Vagina (tissue), 2 donors: Measurements from ENCODE around the gene FOSL1. TPM values are rescaled to one million over a fixed set of nuclear protein-coding genes. Genes with fewer than 3 reads are reported as not detected.
"Not testable (repeated sequence)": the region's sequence is repeated elsewhere in the genome, so short reads cannot be mapped to it uniquely, and the experiment has no call there.

Source experiments
- DNase-seq, 2 donors: peaks; one replicate each; pipeline ENCODE4 v3.0.0-alpha.2; 2017; ENCODE audit errors: extremely low spot score in 2 of 2
- H3K27ac ChIP-seq: fragments of 200-600 bp; sonication (generic); one replicate; pipeline ENCODE4 v1.5.1; 2019
- H3K27me3 ChIP-seq: fragments of 200-600 bp; sonication (generic); one replicate; pipeline ENCODE4 v1.5.1; 2019
- H3K36me3 ChIP-seq, 2 donors: fragments of 200-600 bp; sonication (generic); one replicate each; pipeline ENCODE4 v1.5.1; 2017 to 2019
- H3K4me1 ChIP-seq: fragments of 200-600 bp; sonication (generic); one replicate; pipeline ENCODE4 v1.5.1; 2019
- H3K4me3 ChIP-seq, 2 donors: fragments of 200-600 bp; sonication (generic); 1 replicate in 1 of 2; 2 replicates in 1 of 2; pipeline ENCODE4 v1.5.1; 2016 to 2019
- H3K9me3 ChIP-seq: fragments of 200-600 bp; sonication (generic); one replicate; pipeline ENCODE4 v1.5.1; 2019
- CTCF ChIP-seq, 3 experiments: fragments of 450-650 bp in 2 of 3; fragments of 200-600 bp in 1 of 3; sonication (generic) in 1 of 3; IDR thresholded peaks; one replicate each; pipeline ENCODE4 v1.5.1; 2017 to 2019; ENCODE audit warnings: antibody characterized with exemption in 3 of 3, mild to moderate bottlenecking in 2 of 3, moderate library complexity in 2 of 3
- POLR2A ChIP-seq, 2 donors: fragments of 450-650 bp; IDR thresholded peaks; one replicate each; pipeline ENCODE4 v1.6.1; 2017; ENCODE audit warnings: antibody characterized with exemption in 2 of 2, mild to moderate bottlenecking in 2 of 2, moderate library complexity in 2 of 2
- POLR2AphosphoS5 ChIP-seq, 2 donors: sonication (generic); formaldehyde crosslinking; IDR thresholded peaks; one replicate each; pipeline ENCODE4 v1.9.0; 2017; ENCODE audit warnings: antibody characterized with exemption in 2 of 2, mild to moderate bottlenecking in 2 of 2, low read depth in 1 of 2; ENCODE audit not compliant: insufficient read depth in 1 of 2
- intact Hi-C: fragments of 100-400 bp; cut with DNase I; formaldehyde crosslinking; loops from one replicate; pipeline ENCODE4 v1.15.1; 2023
- total RNA-seq: library from RNA; depleted of rRNA; stranded (reverse); fragments of >200 nt; gene quantifications from one replicate; pipeline ENCODE4 v1.2.3, GENCODE V29; 2016

The FOSL1 gene
- total RNA-seq, 1 donor from 2014 or later, result 20.9 TPM

- no peak overlapping the region for H3K27ac ChIP-seq
- DNase-seq, result no peak
- intact Hi-C loops, result loop anchor here (10.0 kb wide), 1 partner anchor 1835 kb away; no protein-coding TSS in a partner anchor
Observed at GRCh38 chr11:65849366-65849765, 50.8 kb downstream of the FOSL1 start.

GRCh38 chr11:65848693-65849092, 51.5 kb downstream of the FOSL1 start:
- not testable (repeated sequence) for H3K4me1 ChIP-seq, H3K27me3 ChIP-seq, DNase-seq, H3K27ac ChIP-seq, H3K4me3 ChIP-seq, H3K9me3 ChIP-seq
- intact Hi-C loops, result loop anchor here (10.0 kb wide), 1 partner anchor 1834 kb away; no protein-coding TSS in a partner anchor
- H3K36me3 ChIP-seq, result peaks cover 0 to 23% of the 10 kb centered on the region in 2 donors

More at GRCh38 chr11:65849366-65849765, 50.8 kb downstream of the FOSL1 start:
- Histone ChIP-seq H3K4me3 (no peak overlapping the region), H3K27me3 (no peaks in the 10 kb centered on the region), H3K9me3 (no peaks in the 10 kb centered on the region), H3K4me1 (no peaks in the 10 kb centered on the region), H3K36me3 (peaks cover 0 to 30% of the 10 kb centered on the region in 2 donors)
- TF ChIP-seq POLR2AphosphoS5 (IDR thresholded peaks at IDR 0.05; ENCODE audit: insufficient read depth in 1 of 2, low read depth in 1 of 2), result no peak
- TF ChIP-seq CTCF (IDR thresholded peaks at IDR 0.05), result no peak

GRCh38 chr11:65847746-65848145, 52.4 kb downstream of the FOSL1 start:
- Histone ChIP-seq H3K4me1 (no peaks in the 10 kb centered on the region), H3K36me3 (peaks cover 0 to 14% of the 10 kb centered on the region in 2 donors), H3K4me3 (no peak overlapping the region), H3K27me3 (no peaks in the 10 kb centered on the region), H3K9me3 (no peaks in the 10 kb centered on the region), H3K27ac (no peak overlapping the region)
- intact Hi-C loops, result loop anchor here (10.0 kb wide), 1 partner anchor 1833 kb away; no protein-coding TSS in a partner anchor
- TF ChIP-seq CTCF (IDR thresholded peaks at IDR 0.05) (no peak), POLR2AphosphoS5 (IDR thresholded peaks at IDR 0.05; ENCODE audit: insufficient read depth in 1 of 2, low read depth in 1 of 2) (no peak), POLR2A (IDR thresholded peaks at IDR 0.05) (no peak)
- DNase-seq, result no peak

GRCh38 chr11:65844231-65844872, 55.8 kb downstream of the FOSL1 start:
- DNase-seq, result no peak
- H3K27me3 ChIP-seq, result no peaks in the 10 kb centered on the region
- intact Hi-C loops, result loop anchor here (10.0 kb wide), 1 partner anchor 1830 kb away; no protein-coding TSS in a partner anchor

GRCh38 chr11:65843811-65844210, 56.4 kb downstream of the FOSL1 start:
- intact Hi-C loops, result loop anchor here (10.0 kb wide), 1 partner anchor 1829 kb away; no protein-coding TSS in a partner anchor
- no peak for DNase-seq
- H3K27ac ChIP-seq, result no peak overlapping the region
- no peaks in the 10 kb centered on the region for H3K27me3 ChIP-seq
- TF ChIP-seq CTCF (IDR thresholded peaks at IDR 0.05) (no peak), POLR2A (IDR thresholded peaks at IDR 0.05) (no peak), POLR2AphosphoS5 (IDR thresholded peaks at IDR 0.05; ENCODE audit: insufficient read depth in 1 of 2, low read depth in 1 of 2) (no peak)
- H3K4me1 ChIP-seq, result no peaks in the 10 kb centered on the region
- H3K36me3 ChIP-seq, result no peaks in the 10 kb centered on the region
- H3K4me3 ChIP-seq, result no peak overlapping the region
- H3K9me3 ChIP-seq, result no peaks in the 10 kb centered on the region

More at GRCh38 chr11:65844231-65844872, 55.8 kb downstream of the FOSL1 start:
- H3K9me3 ChIP-seq, result no peaks in the 10 kb centered on the region
- TF ChIP-seq POLR2A (IDR thresholded peaks at IDR 0.05), result no peak
- no peak for TF ChIP-seq CTCF (IDR thresholded peaks at IDR 0.05)
- TF ChIP-seq POLR2AphosphoS5 (IDR thresholded peaks at IDR 0.05; ENCODE audit: insufficient read depth in 1 of 2, low read depth in 1 of 2), result no peak
- H3K27ac ChIP-seq, result no peak overlapping the region
- no peak overlapping the region for H3K4me3 ChIP-seq
- no peaks in the 10 kb centered on the region for H3K36me3 ChIP-seq
- no peaks in the 10 kb centered on the region for H3K4me1 ChIP-seq
